HEK293 (cell line): ENCODE data around the gene OPHN1.

Experiments
- CTCF ChIA-PET: fragments of 350-600 bp; formaldehyde crosslinking; extraction: SDS; loops from one replicate; lab custom pipeline; 2021; ENCODE audit warnings: antibody characterized with exemption; lab: Yijun Ruan, JAX
- POLR2A ChIA-PET: fragments of 300-600 bp; formaldehyde crosslinking; extraction: SDS; loops from one replicate; lab custom pipeline; 2020; ENCODE audit warnings: antibody characterized with exemption, inconsistent platforms; lab: Yijun Ruan, JAX
- H3K27ac ChIP-seq: fragments of 200-500 bp; sonication (Bioruptor generic); 2 replicates; pipeline ENCODE4 v1.5.1; 2014; ENCODE audit warnings: low read depth, low read length, control low read depth, inconsistent platforms; ENCODE audit errors: extremely low read depth
- H3K36me3 ChIP-seq, 2 experiments: fragments of 200-500 bp in 1 of 2; sonication (Bioruptor generic) in 1 of 2; 1 replicate in 1 of 2; 2 replicates in 1 of 2; pipeline ENCODE4 v1.5.1; 2014 to 2017; ENCODE audit warnings: inconsistent platforms in 2 of 2, low read length in 2 of 2; ENCODE audit not compliant: control insufficient read depth in 2 of 2, insufficient read depth in 1 of 2
- H3K4me1 ChIP-seq: fragments of 200-500 bp; sonication (Bioruptor generic); 2 replicates; pipeline ENCODE4 v1.5.1; 2014; ENCODE audit warnings: mild to moderate bottlenecking, low read length, inconsistent platforms; ENCODE audit not compliant: control insufficient read depth, insufficient read depth
- H3K4me3 ChIP-seq: 2 replicates; pipeline ENCODE4 v1.5.1; 2011; ENCODE audit warnings: low read depth, mild to moderate bottlenecking, control low read depth, low read length, moderate library complexity
- H3K9me3 ChIP-seq: fragments of 200-500 bp; sonication (Bioruptor generic); 2 replicates; pipeline ENCODE4 v1.5.1; 2014; ENCODE audit warnings: low read depth, low read length, inconsistent platforms; ENCODE audit not compliant: control insufficient read depth, insufficient read depth
- INSM2 ChIP-seq: fragments of 450-650 bp; formaldehyde crosslinking; IDR thresholded peaks from 2 replicates; pipeline ENCODE4 v1.5.1; 2016; ENCODE audit warnings: missing biosample characterization, missing genetic modification characterization
- KLF1 ChIP-seq: fragments of 450-650 bp; formaldehyde crosslinking; IDR thresholded peaks from 2 replicates; pipeline ENCODE4 v1.5.1; 2016; ENCODE audit warnings: missing biosample characterization, missing genetic modification characterization
- PRDM1 ChIP-seq: fragments of 450-650 bp; formaldehyde crosslinking; IDR thresholded peaks from 2 replicates; pipeline ENCODE4; 2016; ENCODE audit warnings: missing biosample characterization, missing genetic modification characterization
- TCF7L2 ChIP-seq: IDR thresholded peaks from 2 replicates; pipeline ENCODE4 v1.6.1; 2011; ENCODE audit warnings: low read depth, mild to moderate bottlenecking, inconsistent platforms, low read length, moderate library complexity, borderline replicate concordance
- YY1 ChIP-seq: fragments of 450-650 bp; formaldehyde crosslinking; IDR thresholded peaks from 2 replicates; pipeline ENCODE4 v1.5.1; 2018; ENCODE audit warnings: missing biosample characterization, missing genetic modification characterization
- ZBTB10 ChIP-seq: fragments of 450-650 bp; formaldehyde crosslinking; IDR thresholded peaks from 2 replicates; pipeline ENCODE4 v1.5.1; 2016; ENCODE audit warnings: missing biosample characterization, missing genetic modification characterization
- ZBTB26 ChIP-seq: fragments of 450-650 bp; formaldehyde crosslinking; optimal IDR thresholded peaks from 2 replicates; pipeline ENCODE3; 2016; ENCODE audit warnings: missing biosample characterization, mild to moderate bottlenecking, missing genetic modification characterization
- ZBTB7A ChIP-seq: fragments of 450-650 bp; formaldehyde crosslinking; IDR thresholded peaks from 2 replicates; pipeline ENCODE4 v1.5.1; 2016; ENCODE audit warnings: low read depth, missing biosample characterization, missing genetic modification characterization
- ZIC2 ChIP-seq: fragments of 450-650 bp; formaldehyde crosslinking; IDR thresholded peaks from 2 replicates; pipeline ENCODE4 v1.5.1; 2016; ENCODE audit warnings: missing biosample characterization, missing genetic modification characterization
- ZNF132 ChIP-seq: fragments of 450-650 bp; formaldehyde crosslinking; IDR thresholded peaks from 2 replicates; pipeline ENCODE4 v1.5.1; 2017; ENCODE audit warnings: missing biosample characterization, missing genetic modification characterization, borderline replicate concordance
- ZNF16 ChIP-seq: fragments of 450-650 bp; formaldehyde crosslinking; IDR thresholded peaks from 2 replicates; pipeline ENCODE4 v1.5.1; 2016; ENCODE audit warnings: low read depth, missing biosample characterization, missing genetic modification characterization
- ZNF23 ChIP-seq: fragments of 450-650 bp; formaldehyde crosslinking; IDR thresholded peaks from 2 replicates; pipeline ENCODE4 v1.5.1; 2016; ENCODE audit warnings: missing biosample characterization, missing genetic modification characterization, borderline replicate concordance
- ZNF280D ChIP-seq: fragments of 450-650 bp; formaldehyde crosslinking; IDR thresholded peaks from 2 replicates; pipeline ENCODE4 v1.5.1; 2016; ENCODE audit warnings: missing biosample characterization, missing genetic modification characterization
- ZNF341 ChIP-seq: fragments of 450-650 bp; formaldehyde crosslinking; IDR thresholded peaks from 2 replicates; pipeline ENCODE4; 2016; ENCODE audit warnings: low read depth, missing biosample characterization, missing genetic modification characterization
- ZNF501 ChIP-seq: fragments of 450-650 bp; formaldehyde crosslinking; IDR thresholded peaks from 2 replicates; pipeline ENCODE4 v1.5.1; 2016; ENCODE audit warnings: missing biosample characterization, missing genetic modification characterization
- ZNF513 ChIP-seq: fragments of 450-650 bp; IDR thresholded peaks from 2 replicates; pipeline ENCODE4 v1.5.1; 2018; ENCODE audit warnings: missing biosample characterization, missing genetic modification characterization
- ZNF580 ChIP-seq: fragments of 450-650 bp; formaldehyde crosslinking; IDR thresholded peaks from 2 replicates; pipeline ENCODE4 v1.5.1; 2016; ENCODE audit warnings: missing biosample characterization, missing genetic modification characterization
- ZNF621 ChIP-seq: fragments of 450-650 bp; formaldehyde crosslinking; IDR thresholded peaks from 2 replicates; pipeline ENCODE4 v1.5.1; 2017; ENCODE audit warnings: missing biosample characterization, missing genetic modification characterization
- ZNF677 ChIP-seq: fragments of 450-650 bp; IDR thresholded peaks from 2 replicates; pipeline ENCODE4 v1.5.0; 2018; ENCODE audit warnings: missing biosample characterization, mild to moderate bottlenecking, missing genetic modification characterization, moderate library complexity
- ZNF707 ChIP-seq: fragments of 450-650 bp; formaldehyde crosslinking; IDR thresholded peaks from 2 replicates; pipeline ENCODE4 v1.5.1; 2016; ENCODE audit warnings: missing biosample characterization, missing genetic modification characterization
- ZNF776 ChIP-seq: fragments of 450-650 bp; formaldehyde crosslinking; IDR thresholded peaks from 2 replicates; pipeline ENCODE4 v1.5.0; 2017; ENCODE audit warnings: missing biosample characterization, missing genetic modification characterization, borderline replicate concordance
- ZNF791 ChIP-seq: fragments of 450-650 bp; formaldehyde crosslinking; IDR thresholded peaks from 2 replicates; pipeline ENCODE4 v1.5.1; 2016; ENCODE audit warnings: missing biosample characterization, missing genetic modification characterization
- ZSCAN4 ChIP-seq: fragments of 450-650 bp; formaldehyde crosslinking; IDR thresholded peaks from 2 replicates; pipeline ENCODE4 v1.5.1; 2017; ENCODE audit warnings: missing biosample characterization, missing genetic modification characterization

Gene OPHN1

GRCh38 chrX:68345025-68345424 lies 88.3 kb downstream of the OPHN1 start (continued):
- TF ChIP-seq ZNF280D (tag by site-specific recombination) = no peak
- TF ChIP-seq ZBTB26 = no peak
- TF ChIP-seq ZIC2 (tag by site-specific recombination) = no peak
- TF ChIP-seq ZNF132 (tag by site-specific recombination) = no peak
- TF ChIP-seq PRDM1 (tag by site-specific recombination) = no peak
- no peak for TF ChIP-seq ZNF621 (tag by site-specific recombination)

GRCh38 chrX:68343551-68343950 lies 89.7 kb downstream of the OPHN1 start:
- no peaks in the 10 kb centered on the region for H3K4me1 ChIP-seq
- ChIA-PET POLR2A (no interaction called here), CTCF (no interaction called here)
- TF ChIP-seq YY1 (tag by site-specific recombination) = no peak
- TF ChIP-seq TCF7L2 = no peak
- no peak for TF ChIP-seq ZSCAN4 (tag by site-specific recombination)
- TF ChIP-seq ZNF341 = no peak
- no peak for TF ChIP-seq ZBTB10 (tag by site-specific recombination)
- no peak for TF ChIP-seq ZNF580 (tag by site-specific recombination)
- TF ChIP-seq ZNF501 (tag by site-specific recombination) = no peak
- TF ChIP-seq INSM2 = no peak
- TF ChIP-seq ZNF23 (tag by site-specific recombination) = no peak
- TF ChIP-seq ZNF707 = no peak
- TF ChIP-seq ZBTB26 = no peak
- no peak for TF ChIP-seq ZNF677 (tag by site-specific recombination)
- TF ChIP-seq KLF1 (tag by site-specific recombination) = no peak
- no peak for TF ChIP-seq ZBTB7A (tag by site-specific recombination)
- TF ChIP-seq ZNF791 = no peak
- no peak for TF ChIP-seq ZNF16 (tag by site-specific recombination)
- no peak for TF ChIP-seq ZNF776 (tag by site-specific recombination)
- no peak for TF ChIP-seq ZNF513 (tag by site-specific recombination)
- H3K36me3 ChIP-seq = no peaks in the 10 kb centered on the region
- no peaks in the 10 kb centered on the region for H3K9me3 ChIP-seq
- no peak overlapping the region for H3K4me3 ChIP-seq
- no peak overlapping the region for H3K27ac ChIP-seq
